ENCODE data around the gene OR11G2.
"Not testable (repeated sequence)": the region's sequence is repeated elsewhere in the genome, so short reads cannot be mapped to it uniquely, and the experiment has no call there.

OR11G2 gene, protein sequence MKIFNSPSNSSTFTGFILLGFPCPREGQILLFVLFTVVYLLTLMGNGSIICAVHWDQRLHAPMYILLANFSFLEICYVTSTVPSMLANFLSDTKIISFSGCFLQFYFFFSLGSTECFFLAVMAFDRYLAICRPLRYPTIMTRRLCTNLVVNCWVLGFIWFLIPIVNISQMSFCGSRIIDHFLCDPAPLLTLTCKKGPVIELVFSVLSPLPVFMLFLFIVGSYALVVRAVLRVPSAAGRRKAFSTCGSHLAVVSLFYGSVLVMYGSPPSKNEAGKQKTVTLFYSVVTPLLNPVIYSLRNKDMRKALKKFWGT

DNA sequence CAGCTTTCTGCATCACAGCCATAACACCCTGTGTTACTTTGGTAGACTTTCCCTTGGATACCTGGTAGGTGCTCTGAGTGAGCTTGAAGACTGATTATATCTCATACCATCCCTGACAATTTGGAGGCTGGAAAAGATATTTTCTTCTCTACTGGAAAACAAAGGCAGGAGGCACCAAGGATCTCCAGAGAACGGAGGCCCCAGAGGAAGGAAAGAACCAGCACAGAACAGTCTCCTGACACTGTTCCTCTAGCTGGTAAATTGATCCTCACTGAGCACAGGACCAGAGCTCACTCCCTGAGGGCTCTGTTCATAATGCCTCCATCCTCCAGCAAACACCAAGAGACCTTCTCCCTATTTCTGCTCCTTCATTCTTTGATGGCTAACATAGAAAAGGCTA lies at the start of gene OR11G2:
TSS of gene OR11G2 (plus strand) at position 301 of the 400 bp plus-strand sequence. CDS start 6,542 bp downstream, outside the sequence.
- no peak for DNase-seq (ENCODE audit: low read depth)

DNA sequence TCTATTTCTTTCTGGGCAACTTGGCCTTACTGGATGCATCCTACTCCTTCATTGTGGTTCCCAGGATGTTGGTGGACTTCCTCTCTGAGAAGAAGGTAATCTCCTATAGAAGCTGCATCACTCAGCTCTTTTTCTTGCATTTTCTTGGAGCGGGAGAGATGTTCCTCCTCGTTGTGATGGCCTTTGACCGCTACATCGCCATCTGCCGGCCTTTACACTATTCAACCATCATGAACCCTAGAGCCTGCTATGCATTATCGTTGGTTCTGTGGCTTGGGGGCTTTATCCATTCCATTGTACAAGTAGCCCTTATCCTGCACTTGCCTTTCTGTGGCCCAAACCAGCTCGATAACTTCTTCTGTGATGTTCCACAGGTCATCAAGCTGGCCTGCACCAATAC lies 46.8 kb upstream of the OR11G2 start:
- DNase-seq (ENCODE audit: low read depth), result no peak

DNA sequence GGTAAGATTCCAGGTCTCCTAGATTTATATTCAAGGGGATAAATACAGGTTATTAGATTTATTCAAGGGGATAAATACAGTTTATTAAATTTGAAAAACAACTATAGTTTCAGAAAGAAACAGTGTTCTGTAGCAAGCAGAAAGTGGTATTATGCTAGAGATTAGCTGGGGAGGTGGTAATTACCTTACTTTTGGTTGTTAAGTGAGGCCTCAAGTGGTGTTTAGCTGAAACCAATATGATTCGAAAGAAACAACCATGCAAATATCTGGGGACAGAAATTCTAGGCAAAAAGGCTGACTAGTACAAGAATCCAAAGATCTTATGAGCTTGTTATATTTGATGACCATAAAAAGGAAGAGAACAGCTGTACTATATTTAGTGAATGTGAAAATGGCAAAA lies 45.9 kb upstream of the OR11G2 start:
- no peak for DNase-seq (ENCODE audit: low read depth)

DNA sequence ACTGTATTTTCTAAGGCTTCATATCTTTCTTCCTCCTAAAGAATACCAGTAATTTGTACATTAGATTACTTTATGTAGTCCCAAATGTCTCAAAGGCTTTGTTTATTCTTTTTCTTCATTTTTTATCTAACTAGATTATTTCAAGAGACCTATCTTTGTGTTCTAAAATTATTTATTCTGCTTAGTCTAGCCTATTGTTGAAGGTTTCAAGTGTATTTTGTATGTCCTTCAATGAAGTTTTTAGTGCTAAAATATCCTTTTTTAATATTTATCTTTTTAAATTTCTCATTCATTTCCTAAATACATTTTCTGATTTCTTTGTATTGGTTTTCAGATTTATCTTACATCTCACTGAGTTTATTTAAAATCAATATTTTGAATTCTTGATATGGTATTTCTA lies 26.2 kb upstream of the OR11G2 start:
- no peak for DNase-seq (ENCODE audit: low read depth)

DNA sequence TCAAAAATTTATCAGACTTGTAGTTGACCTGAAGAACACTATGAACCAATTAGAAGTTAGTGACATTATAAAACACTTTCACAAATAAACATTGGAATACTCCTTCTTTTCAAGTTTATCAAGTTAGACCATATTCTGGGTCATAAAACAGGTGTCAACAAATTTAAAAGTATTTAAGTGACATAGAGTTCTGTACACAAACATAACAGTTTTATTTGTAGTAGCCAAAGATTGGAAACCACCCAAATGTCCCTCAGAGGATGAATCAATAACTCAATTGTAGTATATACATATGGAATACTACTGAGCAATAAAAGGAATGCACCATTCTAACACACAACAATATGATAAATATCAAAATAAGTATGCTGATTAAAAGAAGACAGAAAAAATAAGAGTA lies 23.6 kb upstream of the OR11G2 start:
- DNase-seq (ENCODE audit: low read depth), result no peak

DNA sequence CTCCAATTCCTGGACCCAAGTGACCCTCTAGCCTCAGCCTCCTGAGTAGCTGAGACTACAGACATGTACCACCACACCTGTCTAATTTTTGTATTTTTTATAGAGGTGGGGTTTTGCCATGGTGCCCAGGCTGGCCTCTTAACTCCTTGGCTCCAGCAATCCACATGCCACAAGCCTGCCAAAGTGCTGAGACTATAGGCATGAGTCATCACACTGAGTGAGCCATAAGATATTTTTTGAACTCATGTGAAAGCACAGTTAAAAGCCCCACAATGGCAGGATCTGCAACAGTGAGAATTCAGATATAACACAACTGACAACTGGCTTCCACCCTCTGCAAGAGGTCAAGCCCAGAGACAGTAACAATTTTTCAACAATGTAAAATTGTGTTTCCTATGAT lies 20.8 kb upstream of the OR11G2 start:
- DNase-seq (ENCODE audit: low read depth), result not testable (repeated sequence)

DNA sequence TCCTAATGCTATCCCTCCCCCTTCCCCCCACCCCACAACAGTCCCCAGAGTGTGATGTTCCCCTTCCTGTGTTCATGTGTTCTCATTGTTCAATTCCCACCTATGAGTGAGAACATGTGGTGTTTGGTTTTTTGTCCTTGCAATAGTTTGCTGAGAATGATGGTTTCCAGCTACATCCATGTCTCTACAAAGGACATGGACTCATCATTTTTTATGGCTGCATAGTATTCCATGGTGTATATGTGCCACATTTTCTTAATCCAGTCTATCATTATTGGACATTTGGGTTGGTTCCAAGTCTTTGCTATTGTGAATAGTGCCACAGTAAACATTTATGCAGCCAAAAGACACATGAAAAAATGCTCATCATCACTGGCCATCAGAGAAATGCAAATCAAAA lies 16.5 kb upstream of the OR11G2 start:
- DNase-seq (ENCODE audit: low read depth), result not testable (repeated sequence)

DNA sequence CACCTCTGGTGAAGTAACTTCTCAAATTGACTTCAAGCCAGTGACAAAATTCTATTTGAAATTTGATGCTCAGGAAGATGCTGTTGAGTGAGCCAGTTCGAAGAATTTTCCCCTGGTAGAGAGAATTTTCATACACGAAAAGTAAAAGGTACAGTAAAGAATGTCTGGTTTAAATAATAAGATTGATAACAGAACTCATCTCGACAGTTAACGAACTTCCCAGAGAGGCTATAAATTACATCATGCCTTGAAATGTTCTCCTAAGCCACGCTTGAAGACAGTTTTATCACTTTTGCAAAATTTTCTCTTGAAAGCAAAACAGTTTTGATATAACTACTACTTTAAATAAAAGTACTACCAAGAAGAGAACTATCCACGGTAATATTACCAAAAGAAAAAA lies 14.4 kb upstream of the OR11G2 start:
- DNase-seq (ENCODE audit: low read depth), result no peak

DNA sequence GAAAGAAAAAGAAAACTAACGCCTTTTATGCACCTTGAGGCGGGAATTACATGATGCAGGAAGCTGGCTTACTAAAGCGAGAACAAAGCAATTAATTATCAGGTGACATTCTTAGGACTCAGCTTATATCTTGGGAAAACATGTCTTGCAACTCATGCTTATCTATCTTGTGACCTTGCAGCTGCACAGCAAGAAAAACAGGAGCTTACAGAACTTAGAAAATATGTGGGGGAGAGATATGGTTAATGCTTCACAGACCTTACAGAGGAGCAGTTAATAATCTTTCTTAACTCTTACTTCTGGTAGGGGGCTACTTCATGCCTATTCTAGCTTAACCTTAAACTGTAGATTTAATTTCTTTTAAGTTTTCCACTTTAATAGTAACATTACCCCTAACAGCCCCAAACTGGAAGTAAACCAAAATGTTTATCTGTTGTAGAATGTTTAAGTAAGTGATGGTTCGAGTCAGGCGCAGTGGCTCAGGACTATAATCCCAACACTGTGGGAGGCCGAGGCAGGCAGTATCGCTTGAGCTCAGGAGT lies 13.2 kb upstream of the OR11G2 start:
- DNase-seq (ENCODE audit: low read depth), result no peak

DNA sequence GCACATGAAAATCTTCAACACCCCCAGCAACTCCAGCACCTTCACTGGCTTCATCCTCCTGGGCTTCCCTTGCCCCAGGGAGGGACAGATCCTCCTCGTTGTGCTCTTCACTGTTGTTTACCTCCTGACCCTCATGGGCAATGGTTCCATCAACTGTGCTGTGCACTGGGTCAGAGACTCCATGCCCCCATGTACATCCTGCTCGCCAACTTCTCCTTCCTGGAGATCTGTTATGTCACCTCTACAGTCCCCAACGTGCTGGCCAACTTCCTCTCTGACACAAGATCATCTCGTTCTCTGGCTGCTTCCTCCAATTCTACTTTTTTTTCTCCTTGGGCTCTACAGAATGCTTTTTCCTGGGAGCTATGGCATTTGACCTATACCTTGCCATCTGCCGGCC lies 11.5 kb upstream of the OR11G2 start:
- DNase-seq (ENCODE audit: low read depth), result no peak

DNA sequence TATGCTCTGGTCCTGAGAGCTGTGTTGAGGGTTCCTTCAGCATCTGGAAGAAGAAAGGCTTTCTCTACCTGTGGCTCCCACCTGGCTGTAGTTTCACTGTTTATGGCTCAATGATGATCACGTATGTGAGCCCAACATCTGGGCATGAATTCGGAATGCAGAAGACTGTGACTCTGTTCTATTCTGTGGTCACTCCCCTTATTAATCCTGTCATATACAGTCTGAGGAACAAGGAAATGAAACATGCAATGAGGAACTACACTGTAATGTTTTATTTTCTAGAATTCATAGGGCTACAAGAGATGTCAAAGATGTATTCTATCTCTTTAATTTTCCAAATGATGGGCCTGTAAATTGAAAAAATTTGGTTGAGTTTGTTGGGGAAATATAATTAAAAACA lies 10.8 kb upstream of the OR11G2 start:
- DNase-seq (ENCODE audit: low read depth), result no peak

DNA sequence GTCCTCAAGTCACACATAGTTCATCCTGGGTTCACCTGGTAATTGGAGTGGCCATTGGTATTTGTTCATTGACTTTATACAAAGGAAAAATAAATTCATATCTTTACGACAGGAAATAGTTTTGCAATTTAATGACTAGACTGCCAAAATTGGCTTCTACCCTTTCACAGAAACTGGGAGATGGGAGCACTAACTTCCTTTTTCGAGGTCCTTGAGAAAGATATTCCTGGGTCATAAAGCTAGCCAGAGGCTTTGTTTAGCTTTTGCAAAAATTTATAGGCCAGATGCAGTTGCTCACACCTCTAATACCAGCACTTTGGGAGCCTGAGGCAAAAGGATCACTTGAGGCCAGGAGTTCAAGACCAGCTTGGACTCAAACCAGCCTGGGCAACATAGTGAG lies 10.2 kb upstream of the OR11G2 start:
- DNase-seq (ENCODE audit: low read depth), result no peak

DNA sequence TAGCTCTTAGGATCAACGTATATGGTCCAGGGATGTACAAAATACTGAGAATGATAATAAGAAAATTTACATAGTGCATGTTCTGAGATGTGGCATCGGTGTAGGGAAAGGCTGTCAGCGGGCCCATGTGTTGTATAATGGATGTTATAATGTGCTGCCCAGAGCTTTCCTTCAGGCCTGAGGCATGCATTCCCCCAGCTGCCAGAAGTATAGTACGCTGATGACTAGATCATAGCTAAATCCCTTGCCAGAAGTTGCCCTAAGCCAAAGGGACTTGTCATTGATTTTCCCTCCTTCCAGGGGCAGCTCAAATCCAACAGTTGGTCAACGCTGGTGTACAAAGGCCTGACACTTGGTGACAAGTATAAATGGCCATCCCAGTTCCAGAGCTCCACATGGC lies 6.5 kb upstream of the OR11G2 start:
- no peak for DNase-seq (ENCODE audit: low read depth)

DNA sequence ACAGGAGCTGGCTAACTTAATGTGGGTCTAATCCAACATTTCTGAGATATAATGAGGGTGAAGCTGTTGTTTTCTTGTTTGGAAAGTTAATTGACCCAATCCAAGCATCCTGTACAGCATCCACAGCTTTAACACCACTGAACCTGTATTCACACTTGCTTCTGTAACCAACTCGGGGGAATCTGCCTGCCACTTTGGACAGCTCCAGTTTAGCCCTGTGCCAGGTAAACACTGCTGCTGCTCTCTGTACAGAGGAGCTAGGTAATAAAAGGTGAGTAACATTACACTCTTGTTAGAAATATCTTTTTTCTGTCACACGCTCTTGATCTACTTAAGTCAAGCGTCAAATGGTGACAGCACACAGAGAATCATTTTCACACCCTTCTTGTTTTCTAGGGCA lies 700 bp downstream of the OR11G2 start:
- DNase-seq (ENCODE audit: low read depth), result no peak

DNA sequence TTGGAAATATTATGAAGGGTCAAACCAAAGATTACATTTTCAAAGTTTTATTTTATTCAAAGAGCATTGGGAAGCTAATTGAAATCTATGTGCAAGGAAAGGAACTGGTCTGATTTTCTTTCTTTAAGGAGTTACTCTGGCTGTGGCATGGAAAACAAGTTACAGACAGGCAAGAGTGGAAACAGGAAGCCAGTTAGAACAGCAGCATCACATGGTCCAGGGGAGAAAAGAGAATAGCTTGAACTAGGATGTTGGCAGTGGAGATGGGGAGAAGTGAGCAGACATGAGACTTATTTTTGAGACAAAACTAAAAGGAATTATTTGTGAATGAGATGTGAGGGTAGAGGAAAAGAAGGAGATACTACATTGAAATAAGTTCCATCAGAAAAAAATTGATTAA lies 3.4 kb downstream of the OR11G2 start:
- DNase-seq (ENCODE audit: low read depth), result no peak

DNA sequence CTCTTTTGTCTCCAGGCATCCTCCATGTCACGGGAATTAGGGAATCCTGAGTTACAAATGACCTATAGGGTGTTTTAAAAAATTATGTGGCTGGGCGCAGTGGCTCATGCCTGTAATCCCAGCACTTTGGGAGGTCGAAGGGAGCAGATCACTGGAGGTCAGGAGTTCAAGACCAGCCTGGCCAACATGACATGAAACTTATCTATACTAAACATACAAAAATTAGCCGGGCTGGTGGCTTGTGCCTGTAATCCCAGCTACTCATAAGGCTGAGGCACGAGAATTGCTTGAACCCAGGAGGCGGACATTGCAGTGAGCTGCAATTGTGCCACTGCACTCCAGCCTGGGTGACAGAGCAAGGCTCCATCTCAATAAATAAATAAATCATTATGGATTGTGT lies 4.5 kb downstream of the OR11G2 start:
- DNase-seq (ENCODE audit: low read depth), result not testable (repeated sequence)

DNA sequence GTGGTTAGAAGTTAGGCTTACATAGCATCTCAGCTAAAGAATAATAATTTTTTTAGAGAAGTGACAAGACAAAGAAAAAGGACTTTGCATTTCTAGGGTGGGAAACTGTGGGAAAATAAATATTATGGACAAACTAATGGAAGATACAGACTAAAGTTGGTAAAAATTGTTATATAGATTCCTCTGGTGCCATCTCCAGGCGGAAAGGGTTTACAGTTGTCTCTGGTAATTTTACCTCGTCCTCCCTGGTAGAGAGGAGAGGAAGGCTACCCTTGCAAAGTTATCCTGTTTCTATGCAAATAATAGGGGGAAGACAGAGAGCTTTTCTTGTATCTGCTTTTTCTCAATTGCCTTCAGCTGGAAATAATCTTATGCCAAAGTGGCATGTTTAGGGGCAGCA lies 5.2 kb downstream of the OR11G2 start:
- no peak for DNase-seq (ENCODE audit: low read depth)

DNA sequence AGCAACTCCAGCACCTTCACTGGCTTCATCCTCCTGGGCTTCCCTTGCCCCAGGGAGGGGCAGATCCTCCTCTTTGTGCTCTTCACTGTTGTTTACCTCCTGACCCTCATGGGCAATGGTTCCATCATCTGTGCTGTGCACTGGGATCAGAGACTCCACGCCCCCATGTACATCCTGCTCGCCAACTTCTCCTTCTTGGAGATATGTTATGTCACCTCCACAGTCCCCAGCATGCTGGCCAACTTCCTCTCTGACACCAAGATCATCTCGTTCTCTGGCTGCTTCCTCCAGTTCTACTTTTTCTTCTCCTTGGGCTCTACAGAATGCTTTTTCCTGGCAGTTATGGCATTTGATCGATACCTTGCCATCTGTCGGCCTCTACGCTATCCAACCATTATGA lies 6.8 kb downstream of the OR11G2 start:
- DNase-seq (ENCODE audit: low read depth), result no peak

DNA sequence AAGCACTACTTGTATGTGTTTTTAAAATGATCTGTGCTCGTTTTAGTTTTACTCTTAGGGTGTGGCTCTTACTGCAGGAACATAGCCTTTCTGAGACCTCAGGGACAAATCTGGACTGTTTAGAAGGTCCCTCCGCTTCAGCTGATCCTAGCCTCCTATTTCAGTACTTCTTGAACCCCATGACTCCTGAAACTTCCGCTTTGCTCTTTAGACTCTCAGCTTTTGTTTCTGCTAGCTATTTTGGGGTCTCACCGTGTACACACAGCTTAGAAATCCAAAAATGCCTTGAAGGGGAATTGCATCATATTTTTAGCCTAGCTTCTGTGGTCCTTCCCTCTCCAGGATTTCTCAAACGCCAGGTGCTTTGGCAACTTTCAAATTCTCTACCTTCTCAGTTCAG lies 8.3 kb downstream of the OR11G2 start:
- no peak for DNase-seq (ENCODE audit: low read depth)

DNA sequence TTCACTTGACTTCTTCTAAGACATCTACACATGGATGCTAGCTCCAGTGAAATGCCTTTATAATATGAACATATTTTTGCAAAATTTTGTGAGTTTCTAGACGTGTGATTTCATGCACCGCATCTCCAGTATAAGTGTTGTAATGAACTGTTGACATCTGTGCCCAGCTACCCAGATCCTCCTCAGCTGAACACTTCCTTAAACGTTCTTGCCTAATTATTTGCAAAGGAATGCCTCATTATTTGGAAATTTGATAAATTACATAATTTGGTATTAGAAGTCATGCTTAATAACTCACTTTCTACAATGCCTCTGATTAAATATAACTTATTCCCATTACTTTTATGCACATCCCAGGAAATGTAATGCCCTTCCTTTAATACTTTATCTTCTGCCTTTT lies 14.0 kb downstream of the OR11G2 start:
- no peak for DNase-seq (ENCODE audit: low read depth)

DNA sequence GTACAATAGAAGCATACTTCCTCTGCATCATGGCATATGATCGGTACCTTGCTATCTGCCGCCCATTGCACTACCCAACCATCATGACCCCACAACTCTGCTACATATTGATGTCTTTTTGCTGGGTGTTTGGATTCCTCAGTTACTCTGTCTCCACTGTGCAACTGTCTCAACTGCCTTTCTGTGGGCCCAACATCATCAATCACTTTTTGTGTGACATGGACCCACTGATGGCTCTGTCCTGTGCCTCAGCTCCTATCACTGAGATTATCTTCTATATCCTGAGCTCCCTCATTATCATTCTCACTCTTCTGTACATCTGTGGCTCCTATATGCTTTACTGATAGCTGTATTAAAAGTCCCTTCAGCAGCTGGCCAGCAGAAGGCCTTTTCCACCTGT lies 18.9 kb downstream of the OR11G2 start:
- no peak for DNase-seq (ENCODE audit: low read depth)

DNA sequence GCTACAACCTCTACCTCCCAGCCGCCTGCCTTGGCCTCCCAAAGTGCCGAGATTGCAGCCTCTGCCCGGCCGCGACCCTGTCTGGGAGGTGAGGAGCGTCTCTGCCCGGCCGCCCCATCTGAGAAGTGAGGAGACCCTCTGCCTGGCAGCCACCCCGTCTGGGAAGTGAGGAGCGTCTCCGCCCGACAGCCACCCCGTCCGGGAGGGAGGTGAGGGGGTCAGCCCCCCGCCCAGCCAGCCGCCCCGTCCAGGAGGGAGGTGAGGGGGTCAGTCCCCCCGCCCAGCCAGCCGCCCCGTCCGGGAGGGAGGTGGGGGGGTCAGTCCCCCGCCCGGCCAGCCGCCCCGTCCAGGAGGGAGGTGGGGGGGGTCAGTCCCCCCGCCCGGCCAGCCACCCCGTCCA lies 21.7 kb downstream of the OR11G2 start:
- DNase-seq (ENCODE audit: low read depth), result not testable (repeated sequence)

DNA sequence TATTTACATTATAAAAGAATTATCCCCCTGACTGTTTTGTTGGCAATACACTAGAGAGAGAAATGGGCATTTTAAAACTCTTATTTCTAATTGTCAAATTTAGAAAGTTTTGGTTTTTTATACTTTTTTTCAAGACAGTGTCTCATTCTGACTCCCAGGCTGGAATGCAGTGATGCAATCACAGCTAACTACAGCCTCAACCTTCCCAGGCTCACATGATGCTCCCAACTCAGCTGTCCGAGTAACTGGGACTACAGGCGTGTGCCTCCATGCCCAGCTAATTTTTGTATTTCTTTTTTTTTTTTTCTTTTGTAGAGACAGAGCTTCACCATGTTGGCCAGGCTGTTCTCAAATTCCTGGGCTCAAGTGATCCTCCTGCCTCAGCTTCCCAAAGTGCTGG lies 24.5 kb downstream of the OR11G2 start:
- no peak for DNase-seq (ENCODE audit: low read depth)

DNA sequence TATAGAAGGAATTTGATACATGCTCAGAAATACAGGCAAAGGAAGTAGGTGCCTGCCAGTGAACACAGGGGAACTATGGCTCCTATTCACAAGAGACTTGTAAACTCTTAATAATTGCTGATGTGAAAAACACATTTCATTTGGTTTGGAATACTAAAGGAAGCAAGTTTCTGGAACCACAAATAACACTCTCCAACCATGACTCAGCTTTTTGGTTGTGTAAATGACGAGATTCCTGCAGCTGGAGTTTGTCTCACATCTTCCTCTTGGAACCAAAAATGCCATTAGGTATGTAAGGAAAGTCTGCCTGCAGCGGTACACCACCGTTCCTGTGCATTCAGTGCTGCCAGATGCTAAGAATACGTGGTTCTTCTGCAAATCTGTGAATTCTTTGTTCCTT lies 28.3 kb downstream of the OR11G2 start:
- no peak for DNase-seq (ENCODE audit: low read depth)

Measured in amniotic epithelial cell (primary cell).